ENCODE results near the gene ABL2. TPM values are rescaled to one million over a fixed set of nuclear protein-coding genes. Genes with fewer than 3 reads are reported as not detected.

Gene ABL2
- total and polyA plus RNA-seq, 9 of the 15 experiments (the other 6 are each of a cell fraction or from before 2014, with no cell fraction given): 1.4 to 15.0 (median 8.6) TPM

GRCh38 chr1:179217943-179218507 lies 11.5 kb downstream of the ABL2 start (continued):
- peak in 1 of 2 experiments; percentile 49 for TF ChIP-seq AFF1 (IDR thresholded peaks at IDR 0.05; ENCODE audit: low read depth in 1 of 2, partially characterized antibody in 2 of 2)
- TF ChIP-seq TRIM28 (IDR thresholded peaks at IDR 0.05): no peak
- no peak for TF ChIP-seq SIN3A (IDR thresholded peaks at IDR 0.05; ENCODE audit: borderline replicate concordance in 2 of 2, control insufficient read depth in 1 of 2, low read depth in 2 of 2, low read length in 2 of 2)
- TF ChIP-seq ETV1 (tag; conservative IDR thresholded peaks at IDR 0.05; ENCODE audit: low read depth): peak; percentile 69
- TF ChIP-seq ZBTB43 (CRISPR knock-in tag; IDR thresholded peaks at IDR 0.05): no peak
- TF ChIP-seq ZKSCAN8 (CRISPR knock-in tag; IDR thresholded peaks at IDR 0.05): no peak
- peak; percentile 35; the same call in 1 of the 2 replicates for TF ChIP-seq NFIC (IDR thresholded peaks at IDR 0.05)
- no peak for TF ChIP-seq SAFB (IDR thresholded peaks at IDR 0.05; ENCODE audit: borderline replicate concordance, low read depth, low read length)
- peak; percentile 91 for TF ChIP-seq BACH1 (tag; IDR thresholded peaks at IDR 0.05)
- TF ChIP-seq GABPB1 (CRISPR knock-in tag; IDR thresholded peaks at IDR 0.05): no peak
- TF ChIP-seq ELF1 (tag; IDR thresholded peaks at IDR 0.05): peak; percentile 49; the same call in 1 of the 2 replicates
- TF ChIP-seq TCF3 (CRISPR knock-in tag; IDR thresholded peaks at IDR 0.05): peak; percentile 23; the same call in 1 of the 2 replicates
- no peak for TF ChIP-seq ZNF707 (CRISPR knock-in tag; conservative IDR thresholded peaks at IDR 0.05)
- TF ChIP-seq RFX1 (IDR thresholded peaks at IDR 0.05): no peak
- no peak for TF ChIP-seq THAP7 (CRISPR knock-in tag; IDR thresholded peaks at IDR 0.05)
- TF ChIP-seq ZNF316 (IDR thresholded peaks at IDR 0.05): peak; percentile 97
- peak; percentile 92 for TF ChIP-seq MAFK (IDR thresholded peaks at IDR 0.05; ENCODE audit: low read length)
- TF ChIP-seq PHTF2 (CRISPR knock-in tag; IDR thresholded peaks at IDR 0.05): no peak
- no peak for TF ChIP-seq ZC3H4 (CRISPR knock-in tag; IDR thresholded peaks at IDR 0.05; ENCODE audit: borderline replicate concordance)
- peak; percentile 59; the same call in 1 of the 2 replicates for TF ChIP-seq BCOR (IDR thresholded peaks at IDR 0.05)
- no peak for TF ChIP-seq HMG20B (CRISPR knock-in tag; IDR thresholded peaks at IDR 0.05)
- no peak for TF ChIP-seq NFRKB (IDR thresholded peaks at IDR 0.05; ENCODE audit: low read depth)
- TF ChIP-seq SMARCB1 (IDR thresholded peaks at IDR 0.05; ENCODE audit: insufficient read length, low read depth): peak; percentile 72
- TF ChIP-seq POLR2A (conservative IDR thresholded peaks at IDR 0.05): no peak
- TF ChIP-seq COPS2 (conservative IDR thresholded peaks at IDR 0.05): no peak
- TF ChIP-seq STAG1 (CRISPR knock-in tag; IDR thresholded peaks at IDR 0.05; ENCODE audit: borderline replicate concordance): no peak
